Measurements from ENCODE around the gene RPGRIP1L. TPM values are rescaled to one million over a fixed set of nuclear protein-coding genes. Genes with fewer than 3 reads are reported as not detected.

Gene RPGRIP1L
- total RNA-seq, 1 experiment from 2014 or later, result 19.8 TPM

- ChIA-PET POLR2A (ENCODE audit: low non-redundant PET) (no interaction called here), CTCF (no interaction called here)
- no peaks in the 10 kb centered on the region for H3K27me3 ChIP-seq (replicated peaks; ENCODE audit: insufficient read depth, low read depth, low read length, poor library complexity)
- intact Hi-C loops (cut with micrococcal nuclease; ENCODE audit: unreplicated experiment), result no loop called here
- peaks cover 11% of the 10 kb centered on the region for H3K4me1 ChIP-seq (ENCODE audit: insufficient read depth, low read length, poor library complexity, severe bottlenecking)
- no peak for DNase-seq (ENCODE audit: low spot score)
- no peaks in the 10 kb centered on the region for H3K9me3 ChIP-seq (ENCODE audit: low read depth, low read length, poor library complexity, severe bottlenecking)
- H3K4me3 ChIP-seq (ENCODE audit: low read depth, low read length, poor library complexity, severe bottlenecking), result no peak overlapping the region
- no peaks in the 10 kb centered on the region for H3K36me3 ChIP-seq (ENCODE audit: insufficient read depth, low read length, poor library complexity, severe bottlenecking)
- BruUV-seq (replicated peaks), result no TSS peak
- TF ChIP-seq EZH2 (IDR thresholded peaks at IDR 0.05; ENCODE audit: borderline replicate concordance, low read depth, low read length, poor library complexity, severe bottlenecking) (no peak), CTCF (conservative IDR thresholded peaks at IDR 0.05; ENCODE audit: low read depth, low read length) (no peak)
- H3K27ac ChIP-seq (ENCODE audit: low read depth, low read length, poor library complexity, severe bottlenecking), result no peak overlapping the region
Measured at GRCh38 chr16:53581784-53582183, 121.9 kb downstream of the RPGRIP1L start.

- no peaks in the 10 kb centered on the region for H3K9me3 ChIP-seq (ENCODE audit: low read depth, low read length, poor library complexity, severe bottlenecking)
- TF ChIP-seq CTCF (conservative IDR thresholded peaks at IDR 0.05; ENCODE audit: low read depth, low read length), result no peak
- TF ChIP-seq EZH2 (IDR thresholded peaks at IDR 0.05; ENCODE audit: borderline replicate concordance, low read depth, low read length, poor library complexity, severe bottlenecking), result no peak
- intact Hi-C loops (cut with micrococcal nuclease; ENCODE audit: unreplicated experiment), result no loop called here
- no peak for DNase-seq (ENCODE audit: low spot score)
- no TSS peak for BruUV-seq (replicated peaks)
- H3K27me3 ChIP-seq (replicated peaks; ENCODE audit: insufficient read depth, low read depth, low read length, poor library complexity), result no peaks in the 10 kb centered on the region
- H3K27ac ChIP-seq (ENCODE audit: low read depth, low read length, poor library complexity, severe bottlenecking), result no peak overlapping the region
- H3K4me3 ChIP-seq (ENCODE audit: low read depth, low read length, poor library complexity, severe bottlenecking), result no peak overlapping the region
- H3K36me3 ChIP-seq (ENCODE audit: insufficient read depth, low read length, poor library complexity, severe bottlenecking), result no peaks in the 10 kb centered on the region
- POLR2A ChIA-PET (ENCODE audit: low non-redundant PET), result no interaction called here
- H3K4me1 ChIP-seq (ENCODE audit: insufficient read depth, low read length, poor library complexity, severe bottlenecking), result peaks cover 7% of the 10 kb centered on the region
- CTCF ChIA-PET, result no interaction called here
Measured at GRCh38 chr16:53580038-53580802, 123.4 kb downstream of the RPGRIP1L start.

- ChIA-PET CTCF (no interaction called here), POLR2A (ENCODE audit: low non-redundant PET) (no interaction called here)
- TF ChIP-seq EZH2 (IDR thresholded peaks at IDR 0.05; ENCODE audit: borderline replicate concordance, low read depth, low read length, poor library complexity, severe bottlenecking) (no peak), CTCF (conservative IDR thresholded peaks at IDR 0.05; ENCODE audit: low read depth, low read length) (no peak)
- no peaks in the 10 kb centered on the region for H3K27me3 ChIP-seq (replicated peaks; ENCODE audit: insufficient read depth, low read depth, low read length, poor library complexity)
- H3K36me3 ChIP-seq (ENCODE audit: insufficient read depth, low read length, poor library complexity, severe bottlenecking), result no peaks in the 10 kb centered on the region
- BruUV-seq (replicated peaks), result no TSS peak
- intact Hi-C loops (cut with micrococcal nuclease; ENCODE audit: unreplicated experiment), result no loop called here
- no peaks in the 10 kb centered on the region for H3K4me1 ChIP-seq (ENCODE audit: insufficient read depth, low read length, poor library complexity, severe bottlenecking)
- no peak overlapping the region for H3K4me3 ChIP-seq (ENCODE audit: low read depth, low read length, poor library complexity, severe bottlenecking)
- H3K9me3 ChIP-seq (ENCODE audit: low read depth, low read length, poor library complexity, severe bottlenecking), result peaks cover 3% of the 10 kb centered on the region
- no peak overlapping the region for H3K27ac ChIP-seq (ENCODE audit: low read depth, low read length, poor library complexity, severe bottlenecking)
- no peak for DNase-seq (ENCODE audit: low spot score)
Measured at GRCh38 chr16:53576904-53577303, 126.8 kb downstream of the RPGRIP1L start.

Measured in A673 (cell line).